Stimulated activated CD8-positive, alpha-beta memory T cell treated with anti-CD3 and anti-CD28 coated beads, Interleukin-12 subunit alpha, Interleukin-12 subunit beta, amount 100 ng/mL, for 24 hours (primary cell): ENCODE measurements around the gene C1QTNF1.

Source experiments
- DNase-seq: peaks from one replicate; pipeline ENCODE4 v3.0.0-alpha.2; 2020; ENCODE audit errors: extremely low read depth

Gene C1QTNF1

DNA sequence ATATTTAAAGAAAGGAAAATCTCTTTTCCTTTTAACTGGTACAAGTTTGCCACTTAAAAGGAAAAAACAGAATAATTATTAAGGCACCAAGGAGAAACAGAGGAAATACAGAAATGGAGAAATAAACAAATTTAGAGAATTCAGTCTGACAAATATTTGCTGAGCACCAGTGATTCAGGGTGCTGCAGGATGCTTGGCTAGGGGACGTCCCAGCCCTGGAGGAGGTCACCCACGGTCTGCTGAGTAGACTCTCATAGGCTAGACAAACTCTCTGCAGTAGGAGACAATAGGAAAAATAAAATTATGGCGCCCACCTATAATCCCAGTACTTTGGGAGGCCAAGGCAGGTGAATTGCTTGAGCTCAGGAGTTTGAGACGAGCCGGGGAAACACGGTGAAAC is 15.9 kb downstream of the C1QTNF1 start:
- DNase-seq = no peak

DNA sequence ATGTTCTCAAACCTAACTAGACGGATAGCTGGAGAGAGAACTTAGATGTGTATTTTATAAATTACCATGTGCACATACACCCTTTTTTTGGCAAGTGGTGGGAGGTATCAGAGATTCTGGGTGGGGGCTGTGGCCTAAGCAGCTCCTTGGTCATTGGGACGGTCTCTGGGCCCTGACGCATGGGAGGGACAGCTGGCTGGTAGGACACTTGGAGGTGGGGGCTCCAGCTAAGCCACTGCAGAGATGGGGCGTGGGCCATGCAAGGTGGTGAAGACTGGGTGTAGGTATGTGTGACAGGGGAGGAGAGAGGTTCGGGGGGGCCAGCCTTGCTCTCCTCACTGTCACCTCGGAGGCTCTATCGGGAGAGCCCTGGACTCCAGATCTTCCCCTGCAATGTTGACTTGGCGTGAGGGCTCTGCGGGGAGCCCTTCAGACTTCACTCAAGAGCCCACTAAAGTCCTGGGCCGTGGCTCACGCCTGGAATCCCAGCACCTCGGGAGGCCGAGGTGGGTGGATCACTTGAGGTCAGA is 17.1 kb downstream of the C1QTNF1 start:
- no peak for DNase-seq

DNA sequence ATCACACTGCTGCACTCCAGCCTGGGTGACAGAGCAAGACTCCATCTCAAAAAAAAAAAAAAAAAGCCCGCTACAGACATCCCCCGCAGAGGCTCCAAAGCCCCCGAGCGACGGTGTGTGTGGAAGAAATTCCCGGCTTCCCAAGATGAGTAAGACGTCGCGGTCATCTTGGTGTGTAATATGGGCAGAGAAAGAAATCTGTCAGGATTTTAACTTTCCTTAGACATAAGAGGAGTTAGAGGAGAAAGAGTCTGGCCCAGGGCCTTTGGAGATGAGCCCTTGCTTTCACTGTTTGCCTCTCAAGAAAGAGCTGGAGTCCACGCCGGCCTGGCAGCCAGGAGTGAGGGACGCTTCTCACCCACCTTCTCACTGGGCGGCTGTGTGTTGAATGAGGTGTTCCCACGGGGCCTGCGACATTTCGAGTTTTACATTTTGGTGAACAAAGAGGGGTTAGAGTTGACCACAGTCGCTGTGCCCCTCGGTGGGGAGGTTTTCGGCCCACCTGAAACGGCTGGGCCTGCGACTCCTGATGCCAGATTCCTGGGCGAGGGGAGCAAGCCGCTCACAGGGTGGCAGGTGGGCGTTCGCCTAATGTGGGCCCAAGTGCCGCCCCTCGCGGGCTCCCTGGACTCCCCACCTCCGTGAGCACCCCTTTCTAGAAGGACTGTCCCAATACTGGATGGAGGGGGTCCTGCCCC is 17.9 kb downstream of the C1QTNF1 start:
- DNase-seq = no peak

DNA sequence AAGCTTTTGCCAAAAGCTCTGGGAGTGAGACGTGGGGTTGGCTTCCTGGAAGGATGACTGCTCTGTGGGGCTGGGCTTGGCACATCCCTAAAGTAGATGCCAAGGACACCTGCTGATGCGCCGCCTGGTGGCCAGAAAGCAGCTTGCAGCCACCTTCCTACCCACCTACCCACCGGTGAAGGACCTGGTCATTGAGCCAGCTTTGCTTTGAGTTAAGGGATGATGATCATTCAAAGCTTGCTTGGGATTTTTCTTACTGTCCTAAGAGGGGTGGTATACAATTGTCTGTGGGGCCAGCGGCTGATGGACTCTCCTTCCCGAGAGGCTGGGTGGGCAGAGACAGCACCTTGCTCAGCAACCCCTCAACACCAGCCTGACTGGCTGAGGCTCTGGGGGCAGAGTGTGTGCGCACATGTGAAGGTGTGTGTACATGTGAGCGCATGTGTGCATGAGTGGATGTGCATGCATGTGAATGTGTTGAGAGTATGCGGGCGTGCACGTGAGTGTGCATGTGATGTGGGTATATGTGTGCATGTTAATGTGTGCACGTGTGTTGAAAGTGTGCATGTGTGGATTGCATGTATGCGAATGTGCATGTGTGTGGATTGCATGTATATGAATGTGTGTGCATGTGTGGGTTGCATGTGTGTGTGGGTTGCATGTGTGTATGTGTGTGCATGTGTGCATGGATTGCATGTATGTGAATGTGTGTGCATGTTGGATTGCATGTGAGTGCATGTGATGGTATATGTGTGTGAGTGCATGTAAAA is 18.6 kb downstream of the C1QTNF1 start:
- no peak for DNase-seq

DNA sequence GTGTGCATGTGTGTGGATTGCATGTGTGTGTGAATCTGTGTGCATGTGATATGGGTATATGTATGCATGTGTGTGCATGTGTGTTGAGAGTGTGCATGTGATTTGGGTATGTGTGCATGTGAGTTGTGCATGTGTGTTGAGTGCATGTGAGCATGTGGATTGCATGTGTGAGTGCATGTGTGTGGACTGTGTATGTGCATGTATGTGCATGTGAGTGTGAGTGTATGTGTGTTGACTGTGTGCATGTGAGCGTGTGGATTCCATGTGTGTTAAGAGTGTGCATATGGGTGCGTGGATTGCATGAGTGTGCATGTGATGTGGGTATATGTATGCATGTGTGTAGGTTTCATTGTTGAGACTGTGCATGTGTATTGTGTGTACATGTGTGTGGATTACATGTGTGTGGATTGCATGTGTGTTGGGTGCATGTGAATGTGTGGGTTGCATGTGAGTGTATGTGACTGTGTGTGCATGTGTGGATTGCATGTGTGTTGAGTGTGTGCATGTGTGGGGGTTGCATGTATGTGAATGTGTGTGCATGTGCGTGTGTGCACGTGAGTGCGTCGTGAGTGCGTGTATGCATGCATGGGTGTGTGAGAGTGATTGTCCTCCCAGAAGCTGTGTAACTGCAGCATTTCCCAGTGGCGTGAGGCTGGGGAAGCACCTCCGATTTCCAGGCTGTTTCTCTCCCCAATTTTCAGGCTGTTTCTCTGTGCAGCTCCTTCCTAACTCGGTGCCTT is 19.4 kb downstream of the C1QTNF1 start:
- DNase-seq = no peak

DNA sequence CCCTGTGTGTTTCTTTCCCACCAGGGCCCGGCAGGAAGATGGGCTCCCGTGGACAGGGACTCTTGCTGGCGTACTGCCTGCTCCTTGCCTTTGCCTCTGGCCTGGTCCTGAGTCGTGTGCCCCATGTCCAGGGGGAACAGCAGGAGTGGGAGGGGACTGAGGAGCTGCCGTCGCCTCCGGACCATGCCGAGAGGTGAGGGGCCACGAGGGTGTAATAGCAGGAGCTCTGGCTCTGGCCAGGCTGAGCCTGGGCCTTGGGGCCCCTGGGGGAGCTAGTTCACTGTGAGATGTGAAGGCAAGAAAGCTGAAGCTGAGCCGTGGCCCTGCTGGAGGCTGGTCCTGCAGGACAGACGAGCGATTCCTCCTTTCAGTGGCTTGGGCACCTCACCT is 20.0 kb downstream of the C1QTNF1 start:
- no peak for DNase-seq

DNA sequence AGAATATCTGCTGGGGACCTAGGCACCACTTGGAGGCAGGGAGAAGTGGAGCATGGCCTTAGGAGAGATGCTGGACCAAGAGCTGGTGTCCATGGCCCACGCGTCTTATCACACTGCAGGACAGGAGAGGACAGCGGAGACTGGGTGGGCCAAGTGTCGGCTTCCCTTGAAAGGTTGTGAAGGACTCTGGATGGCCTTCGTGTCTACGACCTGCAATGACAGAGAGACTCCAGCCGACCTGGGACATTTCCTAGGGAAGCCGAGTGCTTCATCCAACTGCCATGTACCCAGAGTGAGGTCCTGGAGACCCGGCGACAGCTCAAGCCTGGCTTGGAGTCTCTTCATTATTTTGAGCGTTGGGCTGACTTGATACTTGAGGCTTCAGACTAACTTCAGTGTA is 20.5 kb downstream of the C1QTNF1 start:
- DNase-seq = no peak

DNA sequence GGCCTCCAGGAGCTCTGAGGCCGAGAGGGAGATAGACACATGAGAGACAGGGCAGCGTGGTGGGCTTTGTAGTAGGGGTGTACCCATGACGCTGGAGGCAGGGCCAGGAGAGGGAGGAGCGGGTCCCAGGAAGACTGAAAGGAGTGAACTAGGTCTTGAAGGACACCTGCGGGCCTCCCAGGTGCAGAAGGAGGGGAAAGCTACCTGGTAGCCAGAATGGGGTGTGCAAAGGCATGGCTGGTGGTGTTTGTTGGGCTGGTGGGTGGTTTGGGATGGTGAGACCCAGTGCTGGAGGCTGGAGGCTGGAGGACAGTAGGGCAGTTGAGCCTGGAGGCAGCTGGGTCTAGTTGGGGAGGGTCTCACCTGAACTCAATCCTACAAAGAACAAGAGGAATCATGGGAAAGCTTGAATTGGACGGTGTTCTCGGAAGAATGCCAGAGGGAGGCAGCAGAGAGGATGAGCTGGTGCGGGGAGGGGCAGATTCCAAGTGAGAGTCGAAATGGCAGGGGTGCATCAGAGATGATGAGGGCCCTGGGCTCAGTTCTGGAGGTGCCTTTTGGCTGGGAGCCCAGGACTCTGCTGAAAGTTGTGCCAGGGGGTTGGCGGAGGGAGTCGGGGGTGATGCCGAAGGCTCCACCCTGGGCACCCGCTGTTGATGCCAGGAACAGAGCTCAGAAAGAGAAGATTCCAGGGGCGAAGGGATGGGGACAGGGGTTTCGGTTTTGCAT is 21.2 kb downstream of the C1QTNF1 start:
- DNase-seq = no peak

DNA sequence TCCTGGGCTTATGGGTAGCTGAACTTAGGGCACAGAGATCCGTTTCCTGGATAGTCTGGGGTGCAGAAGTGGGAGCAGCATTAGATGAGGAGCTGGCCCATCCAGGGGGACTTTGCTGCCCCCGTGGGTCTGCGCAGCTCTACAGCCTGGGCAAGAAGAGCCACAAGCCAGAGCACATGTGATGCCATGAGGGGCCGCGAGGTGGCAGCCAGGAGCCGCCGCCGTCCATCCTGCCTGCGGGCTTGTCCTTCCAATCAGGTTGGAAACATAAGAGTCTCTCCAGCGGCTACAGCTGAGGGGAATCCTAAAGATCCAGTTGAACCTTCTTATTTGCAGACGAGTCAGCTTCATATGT is 21.9 kb downstream of the C1QTNF1 start:
- no peak for DNase-seq

DNA sequence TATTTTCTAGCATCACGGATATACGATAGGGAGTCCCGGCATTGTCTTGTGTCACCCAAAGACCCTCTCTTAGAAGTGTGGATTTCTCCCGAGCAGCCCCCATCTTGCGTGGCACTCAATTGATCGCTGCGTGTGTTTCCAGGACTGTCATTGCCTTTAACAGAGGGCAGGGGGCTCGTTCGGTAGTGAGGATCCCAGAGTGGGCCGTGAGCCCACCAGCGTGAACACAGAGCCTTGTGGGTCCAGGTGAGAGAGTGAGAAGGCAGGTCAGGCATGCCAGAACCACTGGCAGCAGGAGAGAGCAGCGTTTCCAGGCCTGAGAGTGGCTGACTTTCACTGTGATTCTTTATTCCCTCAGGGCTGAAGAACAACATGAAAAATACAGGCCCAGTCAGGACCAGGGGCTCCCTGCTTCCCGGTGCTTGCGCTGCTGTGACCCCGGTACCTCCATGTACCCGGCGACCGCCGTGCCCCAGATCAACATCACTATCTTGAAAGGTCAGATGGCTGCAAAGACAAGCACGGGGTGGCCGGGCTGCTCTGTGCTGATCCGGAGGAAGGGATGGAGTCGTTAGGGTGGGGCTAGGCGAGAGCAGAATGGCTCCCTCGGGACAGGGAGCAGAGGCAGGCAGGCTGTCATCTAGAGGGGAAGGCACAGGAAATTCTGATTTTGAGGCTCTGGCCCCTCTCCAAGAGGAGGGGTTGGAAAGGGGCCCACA is 22.4 kb downstream of the C1QTNF1 start:
- DNase-seq = no peak

DNA sequence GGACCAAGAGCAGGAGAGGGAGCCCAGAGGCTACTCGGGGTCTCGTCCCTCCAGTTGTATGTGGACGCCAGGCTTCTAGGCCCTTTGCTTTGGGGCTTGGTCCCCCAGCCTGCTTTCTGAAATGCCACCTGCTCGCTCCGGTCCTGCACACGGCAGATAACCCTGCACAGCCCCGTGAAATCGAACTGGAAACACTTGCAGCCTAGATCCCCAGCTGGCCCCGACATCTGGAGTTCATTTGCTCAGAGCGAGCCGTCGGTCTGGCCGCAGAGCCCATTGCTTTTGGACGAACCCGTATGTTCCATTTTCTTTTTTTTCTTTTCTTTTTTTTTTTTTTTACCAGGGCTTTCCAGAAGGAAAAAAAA is 22.9 kb downstream of the C1QTNF1 start:
- no peak for DNase-seq

DNA sequence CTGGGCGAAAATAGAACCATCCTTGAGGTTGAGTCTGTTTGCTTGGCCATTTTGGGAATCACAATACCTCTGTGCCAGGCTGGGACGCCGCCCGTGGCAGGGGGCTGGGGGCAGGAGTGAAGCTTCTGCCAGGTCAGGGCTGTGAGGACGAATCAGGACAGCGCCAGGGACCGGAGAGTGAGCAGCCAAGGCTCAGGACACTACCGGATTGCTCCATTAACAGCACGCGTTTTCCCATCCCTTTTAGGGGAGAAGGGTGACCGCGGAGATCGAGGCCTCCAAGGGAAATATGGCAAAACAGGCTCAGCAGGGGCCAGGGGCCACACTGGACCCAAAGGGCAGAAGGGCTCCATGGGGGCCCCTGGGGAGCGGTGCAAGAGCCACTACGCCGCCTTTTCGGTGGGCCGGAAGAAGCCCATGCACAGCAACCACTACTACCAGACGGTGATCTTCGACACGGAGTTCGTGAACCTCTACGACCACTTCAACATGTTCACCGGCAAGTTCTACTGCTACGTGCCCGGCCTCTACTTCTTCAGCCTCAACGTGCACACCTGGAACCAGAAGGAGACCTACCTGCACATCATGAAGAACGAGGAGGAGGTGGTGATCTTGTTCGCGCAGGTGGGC is 23.4 kb downstream of the C1QTNF1 start:
- no peak for DNase-seq

DNA sequence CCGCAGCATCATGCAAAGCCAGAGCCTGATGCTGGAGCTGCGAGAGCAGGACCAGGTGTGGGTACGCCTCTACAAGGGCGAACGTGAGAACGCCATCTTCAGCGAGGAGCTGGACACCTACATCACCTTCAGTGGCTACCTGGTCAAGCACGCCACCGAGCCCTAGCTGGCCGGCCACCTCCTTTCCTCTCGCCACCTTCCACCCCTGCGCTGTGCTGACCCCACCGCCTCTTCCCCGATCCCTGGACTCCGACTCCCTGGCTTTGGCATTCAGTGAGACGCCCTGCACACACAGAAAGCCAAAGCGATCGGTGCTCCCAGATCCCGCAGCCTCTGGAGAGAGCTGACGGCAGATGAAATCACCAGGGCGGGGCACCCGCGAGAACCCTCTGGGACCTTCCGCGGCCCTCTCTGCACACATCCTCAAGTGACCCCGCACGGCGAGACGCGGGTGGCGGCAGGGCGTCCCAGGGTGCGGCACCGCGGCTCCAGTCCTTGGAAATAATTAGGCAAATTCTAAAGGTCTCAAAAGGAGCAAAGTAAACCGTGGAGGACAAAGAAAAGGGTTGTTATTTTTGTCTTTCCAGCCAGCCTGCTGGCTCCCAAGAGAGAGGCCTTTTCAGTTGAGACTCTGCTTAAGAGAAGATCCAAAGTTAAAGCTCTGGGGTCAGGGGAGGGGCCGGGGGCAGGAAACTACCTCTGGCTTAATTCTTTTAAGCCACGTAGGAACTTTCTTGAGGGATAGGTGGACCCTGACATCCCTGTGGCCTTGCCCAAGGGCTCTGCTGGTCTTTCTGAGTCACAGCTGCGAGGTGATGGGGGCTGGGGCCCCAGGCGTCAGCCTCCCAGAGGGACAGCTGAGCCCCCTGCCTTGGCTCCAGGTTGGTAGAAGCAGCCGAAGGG is 24.2 kb downstream of the C1QTNF1 start:
- no peak for DNase-seq

DNA sequence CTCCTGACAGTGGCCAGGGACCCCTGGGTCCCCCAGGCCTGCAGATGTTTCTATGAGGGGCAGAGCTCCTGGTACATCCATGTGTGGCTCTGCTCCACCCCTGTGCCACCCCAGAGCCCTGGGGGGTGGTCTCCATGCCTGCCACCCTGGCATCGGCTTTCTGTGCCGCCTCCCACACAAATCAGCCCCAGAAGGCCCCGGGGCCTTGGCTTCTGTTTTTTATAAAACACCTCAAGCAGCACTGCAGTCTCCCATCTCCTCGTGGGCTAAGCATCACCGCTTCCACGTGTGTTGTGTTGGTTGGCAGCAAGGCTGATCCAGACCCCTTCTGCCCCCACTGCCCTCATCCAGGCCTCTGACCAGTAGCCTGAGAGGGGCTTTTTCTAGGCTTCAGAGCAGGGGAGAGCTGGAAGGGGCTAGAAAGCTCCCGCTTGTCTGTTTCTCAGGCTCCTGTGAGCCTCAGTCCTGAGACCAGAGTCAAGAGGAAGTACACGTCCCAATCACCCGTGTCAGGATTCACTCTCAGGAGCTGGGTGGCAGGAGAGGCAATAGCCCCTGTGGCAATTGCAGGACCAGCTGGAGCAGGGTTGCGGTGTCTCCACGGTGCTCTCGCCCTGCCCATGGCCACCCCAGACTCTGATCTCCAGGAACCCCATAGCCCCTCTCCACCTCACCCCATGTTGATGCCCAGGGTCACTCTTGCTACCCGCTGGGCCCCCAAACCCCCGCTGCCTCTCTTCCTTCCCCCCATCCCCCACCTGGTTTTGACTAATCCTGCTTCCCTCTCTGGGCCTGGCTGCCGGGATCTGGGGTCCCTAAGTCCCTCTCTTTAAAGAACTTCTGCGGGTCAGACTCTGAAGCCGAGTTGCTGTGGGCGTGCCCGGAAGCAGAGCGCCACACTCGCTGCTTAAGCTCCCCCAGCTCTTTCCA is 25.1 kb downstream of the C1QTNF1 start:
- no peak for DNase-seq

DNA sequence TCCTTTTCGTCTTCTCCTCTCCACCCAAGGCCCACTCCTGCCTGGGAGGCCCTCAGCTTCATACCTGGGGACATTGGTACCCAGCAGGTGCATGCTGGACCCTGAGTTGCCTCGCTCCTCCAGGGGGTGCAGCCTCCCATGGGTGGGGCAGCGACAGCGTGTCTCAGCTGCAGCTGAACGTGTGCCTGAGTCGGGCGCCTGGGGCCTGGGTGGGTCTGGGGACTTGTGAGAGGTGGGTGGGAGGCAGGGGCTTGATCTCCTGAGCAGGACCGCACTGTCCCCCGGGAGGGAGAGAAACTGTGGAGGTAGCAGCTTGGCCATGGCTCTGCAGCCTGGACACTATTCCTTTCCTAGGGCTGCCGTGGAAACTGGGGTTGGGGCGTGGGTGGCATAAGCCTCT is 25.9 kb downstream of the C1QTNF1 start:
- no peak for DNase-seq

DNA sequence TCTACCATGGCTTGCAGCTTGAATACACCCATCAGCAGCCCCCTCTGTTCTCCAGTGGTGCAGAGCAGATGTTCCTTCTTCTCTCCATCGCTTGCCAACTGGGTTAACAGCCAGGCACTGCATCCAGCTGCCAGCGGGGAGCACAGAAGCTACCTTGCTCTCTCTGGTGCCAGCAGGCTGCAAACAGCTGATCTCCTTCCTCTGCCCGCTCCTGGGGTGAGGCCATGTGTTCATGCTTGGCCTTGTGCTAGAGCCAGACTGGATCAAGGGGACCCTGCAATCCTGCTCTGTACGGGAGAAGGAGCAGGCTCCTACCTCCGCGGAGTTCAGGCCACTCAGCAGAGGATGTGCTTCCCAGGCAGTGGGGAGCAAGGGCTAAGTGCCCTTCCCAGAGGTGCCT is 26.6 kb downstream of the C1QTNF1 start:
- no peak for DNase-seq

DNA sequence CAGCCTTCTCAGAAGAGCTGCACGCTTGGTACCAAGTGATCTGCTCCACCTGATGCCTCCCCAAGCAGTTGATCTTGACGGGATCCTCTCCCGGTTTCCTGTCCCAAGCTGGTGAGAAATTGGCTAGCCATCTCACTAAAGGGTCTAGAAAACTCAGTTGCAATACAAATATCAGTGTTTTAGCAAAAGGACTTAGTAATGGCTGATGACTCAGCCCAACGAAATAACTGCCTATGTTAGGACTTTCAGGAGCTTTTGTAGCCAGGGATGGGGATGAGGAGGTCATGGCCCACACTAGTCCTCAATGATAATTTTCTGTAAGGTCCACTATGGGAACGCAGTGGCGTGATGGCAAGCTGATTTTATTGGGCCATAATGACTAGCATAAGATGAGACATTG is 27.3 kb downstream of the C1QTNF1 start:
- DNase-seq = no peak

DNA sequence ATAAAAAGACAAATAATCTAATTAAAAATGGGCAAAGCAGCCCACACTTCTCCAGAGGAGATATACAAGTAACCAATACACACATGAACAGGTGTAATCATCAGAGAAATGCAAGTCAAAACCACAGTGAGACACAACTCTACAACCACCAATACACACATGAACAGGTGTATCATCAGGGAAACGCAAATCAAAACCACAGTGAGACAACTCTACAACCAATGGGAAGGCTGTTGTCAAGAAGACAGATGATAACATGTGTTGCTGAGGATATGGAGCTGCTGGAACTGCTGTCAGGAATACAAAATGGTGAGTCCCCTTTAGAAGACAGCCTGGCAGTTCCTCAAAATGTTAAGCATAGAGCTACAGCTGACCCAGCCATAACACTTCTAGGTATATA is 28.2 kb downstream of the C1QTNF1 start:
- DNase-seq = no peak
